NCI-H774 (cell line): ENCODE measurements around the gene ZBTB47.

Experiments used
- DNase-seq: peaks from one replicate; lab custom pipeline; 2025; lab: John Stamatoyannopoulos, UW

The ZBTB47 gene

DNA sequence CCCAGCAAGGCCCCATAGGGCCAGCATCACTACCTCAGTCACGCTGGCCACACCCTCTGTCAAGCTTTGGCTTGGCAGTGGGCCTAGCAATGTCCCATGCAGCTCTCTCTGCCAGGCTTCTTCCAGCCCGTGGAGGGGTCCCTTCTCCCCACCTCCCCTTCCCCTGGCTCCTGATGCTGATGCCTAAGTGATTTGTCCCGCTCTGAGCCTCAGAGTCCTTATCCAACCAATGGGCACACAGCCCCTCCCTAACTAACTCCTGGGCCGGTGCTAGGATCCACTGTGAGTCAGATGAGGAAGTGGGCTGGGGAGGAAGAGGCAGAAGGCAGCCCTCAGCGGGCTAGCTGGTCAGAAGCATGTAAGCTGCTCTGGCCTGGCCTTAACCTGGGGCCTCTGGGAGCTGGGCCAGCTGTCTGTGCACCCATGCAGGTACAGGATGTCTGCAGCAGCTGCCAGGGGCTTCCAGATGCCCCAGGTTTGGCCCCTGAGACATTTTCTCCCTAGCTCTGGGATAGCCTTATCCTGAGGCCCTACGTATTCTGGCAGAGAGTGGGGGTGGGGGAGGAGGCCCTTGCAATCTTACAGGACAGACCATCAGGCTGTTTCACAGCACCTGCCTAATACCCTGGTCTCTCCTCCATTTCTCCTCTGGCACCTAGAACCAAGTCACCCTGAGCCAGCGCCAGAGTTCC, 740 bp upstream of the ZBTB47 start:
- DNase-seq: no peak

GRCh38 chr3:42653303-42653559, 266 bp upstream of the ZBTB47 start:
- DNase-seq: no peak

GRCh38 chr3:42654331-42655201, 1.1 kb downstream of the ZBTB47 start:
- DNase-seq: no peak

DNA sequence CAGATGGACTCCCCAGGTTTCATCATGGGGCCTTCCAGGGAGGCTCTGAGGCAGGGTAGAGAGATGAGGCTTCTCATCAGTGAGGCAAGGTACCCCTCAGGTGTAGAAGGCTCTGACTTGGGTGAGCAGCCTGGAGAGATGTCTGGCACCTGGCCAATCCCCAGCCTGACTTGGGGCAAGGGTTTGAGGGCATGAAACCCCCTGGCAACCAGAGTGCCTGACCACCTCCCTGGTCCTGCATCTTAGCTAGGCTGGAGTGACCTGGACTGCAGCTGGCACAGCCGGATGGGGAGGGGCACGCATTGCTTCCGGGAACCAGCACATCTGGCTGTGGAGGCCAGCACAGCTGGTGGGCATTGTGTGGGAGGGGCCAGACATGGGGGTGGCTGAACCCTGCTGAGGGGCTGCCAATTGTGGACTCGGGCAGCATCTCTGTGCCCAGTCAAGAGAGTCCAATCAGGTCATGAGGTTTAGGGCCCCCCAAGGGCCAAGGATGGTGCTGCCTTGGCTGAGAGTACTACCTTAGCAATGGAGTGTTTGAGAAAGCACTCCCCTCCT, 1.9 kb downstream of the ZBTB47 start:
- DNase-seq: no peak

DNA sequence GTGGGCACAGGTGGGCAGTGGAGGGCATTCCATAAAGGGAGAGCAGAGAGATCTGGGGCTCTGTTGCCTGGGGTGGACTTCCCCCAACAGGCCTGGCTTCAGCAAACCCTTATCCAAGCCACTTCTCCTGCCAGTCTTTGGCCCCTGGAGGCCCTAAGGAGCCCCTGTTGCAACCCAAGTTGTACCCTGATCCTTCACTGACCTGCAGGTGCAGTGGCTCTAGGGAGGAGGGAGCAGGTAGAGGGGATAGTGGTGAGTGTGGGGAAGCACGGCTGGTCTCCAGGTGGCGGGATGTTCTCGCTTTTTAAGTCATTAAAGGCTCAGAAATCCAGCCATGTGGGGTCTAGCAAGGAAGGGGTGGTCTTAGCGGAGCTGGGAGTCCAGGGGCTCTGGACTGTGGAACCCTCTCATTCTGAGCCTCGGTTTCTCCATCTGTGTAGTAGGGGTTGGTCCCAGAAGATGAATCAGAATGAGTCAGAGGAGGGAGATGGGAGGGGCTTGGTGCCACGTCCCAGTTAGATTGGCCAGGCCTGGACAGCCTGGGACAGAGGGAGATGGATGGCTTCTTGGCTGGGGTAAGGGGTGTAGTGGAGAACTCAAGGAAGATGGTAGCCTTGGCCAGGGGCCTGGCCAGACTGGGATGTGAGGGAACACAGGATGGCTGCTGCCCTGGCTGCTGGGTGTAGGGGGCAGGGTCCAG, 2.6 kb downstream of the ZBTB47 start:
- DNase-seq: no peak

DNA sequence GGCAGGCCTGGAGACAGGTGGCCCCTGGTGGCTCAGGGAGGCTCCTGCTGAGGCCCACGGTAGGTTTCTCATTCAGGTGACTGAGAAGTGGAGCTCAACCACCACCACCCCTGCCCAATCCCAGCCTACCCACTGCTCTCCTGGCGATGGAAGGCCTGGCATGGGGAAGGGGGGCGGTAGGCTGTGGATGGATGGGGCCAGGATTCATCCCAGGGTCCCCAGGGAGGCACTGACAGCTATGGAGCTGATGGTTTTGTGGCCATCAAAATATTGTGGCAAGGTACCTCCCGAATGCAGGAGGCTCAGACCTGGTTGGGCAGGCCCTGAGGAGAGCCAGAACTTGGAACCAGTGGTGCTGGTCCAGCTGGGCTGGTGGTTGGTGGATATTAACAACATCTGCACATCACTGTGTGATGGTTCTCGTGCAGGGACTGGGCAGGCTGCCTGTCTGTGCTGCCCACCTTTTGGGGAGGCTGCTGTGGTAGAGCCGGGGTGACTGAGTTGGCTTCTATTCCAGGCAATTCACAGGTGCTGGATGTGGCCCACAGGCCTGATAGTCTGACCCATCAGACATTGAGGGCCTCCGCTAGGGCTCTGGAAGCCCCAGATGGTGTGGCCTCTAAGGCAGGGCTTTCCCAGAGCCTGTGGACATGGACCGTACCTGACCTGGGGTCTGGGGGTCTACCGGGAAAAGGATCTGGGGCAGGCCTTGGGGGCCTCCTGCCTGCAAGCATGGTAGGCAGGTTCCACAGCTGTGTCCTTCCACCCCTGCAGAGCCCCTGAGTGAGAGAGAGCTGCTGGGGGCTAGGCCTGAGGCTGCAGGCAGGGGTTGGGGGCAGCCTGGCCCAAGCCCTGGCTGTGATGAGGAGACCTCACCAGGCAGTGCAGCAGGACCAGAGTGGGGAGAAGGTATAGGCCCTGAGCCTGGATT, 3.4 kb downstream of the ZBTB47 start:
- no peak for DNase-seq

GRCh38 chr3:42657675-42658074, 4.2 kb downstream of the ZBTB47 start:
- no peak for DNase-seq

DNA sequence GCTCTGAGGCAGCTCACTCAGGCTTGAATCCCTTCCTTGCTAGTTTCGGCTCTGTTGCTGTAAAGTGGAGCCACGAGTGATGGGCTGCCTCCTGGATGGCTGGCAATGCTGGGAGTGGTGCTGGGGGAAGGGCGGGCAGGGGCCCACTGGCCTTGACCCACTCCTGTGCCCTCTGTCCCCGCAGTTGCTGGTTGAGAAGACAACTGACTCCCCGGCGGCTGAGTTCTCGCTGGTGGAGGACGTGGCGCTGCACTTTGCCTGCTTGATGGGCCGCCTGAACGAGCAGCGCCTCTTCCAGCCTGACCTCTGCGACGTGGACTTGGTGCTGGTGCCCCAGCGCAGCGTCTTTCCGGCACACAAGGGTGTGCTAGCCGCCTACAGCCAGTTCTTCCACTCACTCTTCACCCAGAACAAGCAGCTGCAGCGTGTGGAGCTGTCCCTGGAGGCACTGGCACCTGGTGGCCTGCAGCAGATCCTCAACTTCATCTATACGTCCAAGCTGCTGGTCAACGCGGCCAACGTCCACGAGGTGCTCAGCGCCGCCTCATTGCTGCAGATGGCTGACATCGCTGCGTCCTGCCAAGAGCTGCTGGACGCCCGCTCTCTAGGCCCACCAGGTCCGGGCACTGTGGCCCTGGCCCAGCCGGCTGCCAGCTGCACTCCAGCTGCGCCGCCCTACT, 4.7 kb downstream of the ZBTB47 start:
- no peak for DNase-seq

- DNase-seq: no peak
These were observed 5.4 kb downstream of the ZBTB47 start for GRCh38 chr3:42658771-42659390.

DNA sequence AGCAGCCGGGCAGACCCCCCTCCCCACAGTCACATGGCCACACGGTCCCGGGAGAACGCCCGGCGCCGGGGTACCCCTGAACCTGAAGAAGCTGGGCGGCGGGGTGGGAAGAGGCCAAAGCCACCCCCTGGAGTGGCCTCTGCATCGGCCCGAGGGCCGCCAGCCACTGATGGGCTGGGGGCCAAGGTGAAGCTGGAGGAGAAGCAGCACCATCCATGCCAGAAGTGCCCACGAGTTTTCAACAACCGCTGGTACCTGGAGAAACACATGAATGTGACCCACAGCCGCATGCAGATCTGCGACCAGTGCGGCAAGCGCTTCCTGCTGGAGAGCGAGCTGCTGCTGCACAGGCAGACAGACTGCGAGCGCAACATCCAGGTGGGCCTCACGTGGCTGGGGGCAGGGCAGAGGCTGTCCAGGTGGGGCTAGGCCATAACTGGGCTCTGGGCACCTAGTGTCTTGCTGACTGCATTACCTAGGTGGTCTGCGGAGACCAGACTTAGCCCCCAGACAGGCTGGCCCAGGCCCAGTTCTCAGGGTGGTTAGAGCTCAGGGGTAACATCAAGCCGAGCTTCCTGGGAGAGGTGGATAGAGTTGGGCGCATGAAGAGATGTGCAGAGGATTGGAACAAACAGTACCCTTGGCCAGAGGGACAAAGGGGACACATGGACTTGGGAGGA, 6.1 kb downstream of the ZBTB47 start:
- no peak for DNase-seq

DNA sequence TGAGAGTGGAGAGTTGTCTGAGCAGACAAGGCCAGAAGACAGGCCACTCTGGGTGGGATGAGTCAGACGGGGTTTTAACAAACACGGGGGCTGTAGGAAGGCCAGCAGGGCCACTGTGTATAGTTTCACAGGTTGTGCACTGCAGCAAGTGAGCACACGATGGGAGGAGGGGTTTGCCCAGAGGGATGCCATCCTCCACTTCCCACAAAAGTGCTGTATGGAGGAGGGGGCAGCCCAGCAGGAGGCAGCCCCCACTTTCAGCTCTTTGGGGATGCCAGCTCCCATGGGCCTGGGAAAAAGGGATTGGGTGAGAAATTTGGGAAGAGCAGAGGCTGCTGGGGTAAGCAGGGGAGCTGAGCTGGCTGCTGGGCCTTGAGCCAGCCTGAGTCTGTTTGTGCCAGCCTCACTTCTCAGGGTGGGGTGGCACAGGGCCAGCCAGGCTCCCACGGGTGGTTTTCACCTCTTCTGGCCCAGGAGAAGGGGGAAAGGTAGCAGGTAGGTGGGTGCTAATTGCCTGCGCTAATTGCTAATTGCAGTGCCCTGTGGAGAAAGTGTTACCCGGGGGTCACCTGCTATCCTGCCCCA, 6.7 kb downstream of the ZBTB47 start:
- DNase-seq: no peak

DNA sequence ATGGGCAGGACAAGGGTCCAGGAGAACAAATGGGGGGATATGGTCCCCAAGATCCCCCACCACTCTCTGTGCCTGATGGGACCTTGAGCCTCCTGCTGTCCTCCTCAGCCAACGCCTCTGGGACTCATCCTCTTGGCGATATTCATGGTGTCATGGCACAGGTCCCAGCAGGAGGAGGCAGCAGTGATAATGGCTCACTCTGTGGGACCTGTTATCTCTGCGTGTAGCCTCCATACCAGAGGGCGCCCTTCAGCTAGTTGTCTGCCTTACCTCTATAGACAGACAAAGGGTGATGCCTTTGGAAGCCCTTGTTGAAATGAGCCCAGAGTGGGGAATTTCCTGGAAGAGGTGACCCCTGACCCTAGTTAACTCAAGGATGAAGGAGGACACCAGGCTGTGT, 7.4 kb downstream of the ZBTB47 start:
- DNase-seq: no peak

- no peak for DNase-seq
These were observed 8.1 kb downstream of the ZBTB47 start for GRCh38 chr3:42661593-42662022.

- DNase-seq: no peak
These were observed 8.7 kb downstream of the ZBTB47 start for GRCh38 chr3:42662037-42662812.

DNA sequence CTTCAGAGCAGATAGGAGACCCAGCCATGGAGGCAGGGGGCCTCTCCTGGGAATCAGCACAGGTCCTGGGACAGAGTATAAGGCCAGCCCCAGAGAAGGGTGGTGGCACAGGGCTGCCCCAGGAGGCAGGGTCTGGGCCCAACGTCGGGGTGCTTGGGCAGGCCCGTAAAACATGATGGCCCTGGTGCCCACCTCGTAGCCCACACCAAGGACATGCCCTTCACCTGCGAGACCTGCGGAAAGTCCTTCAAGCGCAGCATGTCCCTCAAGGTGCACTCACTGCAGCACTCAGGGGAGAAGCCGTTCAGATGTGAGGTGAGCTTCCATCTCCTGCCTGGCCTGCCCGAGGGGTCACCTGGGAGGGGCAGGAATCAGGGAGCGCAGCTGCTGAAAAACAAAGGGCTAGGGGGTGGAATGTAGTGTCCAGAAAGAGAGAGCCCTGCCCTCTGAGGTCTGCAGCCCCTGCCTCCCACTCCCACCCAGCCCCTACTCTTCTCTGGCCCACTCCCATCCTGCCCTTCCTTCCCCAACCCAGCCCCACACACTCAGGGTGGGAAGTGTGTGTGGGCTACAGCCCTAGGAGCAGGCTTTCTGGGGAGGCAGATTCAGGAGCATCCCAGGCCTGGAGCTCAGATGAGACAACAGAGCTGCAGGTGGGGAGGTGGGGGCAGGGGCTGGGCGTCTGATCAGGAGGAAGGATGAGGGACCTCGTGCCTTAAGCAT, 9.5 kb downstream of the ZBTB47 start:
- no peak for DNase-seq

- DNase-seq: no peak
These were observed 10.3 kb downstream of the ZBTB47 start for GRCh38 chr3:42663581-42664437.

- DNase-seq: no peak
These were observed 10.9 kb downstream of the ZBTB47 start for GRCh38 chr3:42664438-42664803.
